ENCODE data around the gene HECTD4.

- TF ChIP-seq EP300 (IDR thresholded peaks at IDR 0.05) (no peak), CTCF (IDR thresholded peaks at IDR 0.05) (no peak), POLR2A (IDR thresholded peaks at IDR 0.05) (no peak)
Observed at GRCh38 chr12:112333019-112333418, 49.2 kb downstream of the HECTD4 start.

Measured in suprapubic skin (tissue), 3 donors.